Fibroblast of skin of back (primary cell): ENCODE measurements around the gene ITPR2.
A peak's percentile ranks its signal among the peaks of the same experiment; 100 is the strongest.
"Not testable (repeated sequence)": the region's sequence is repeated elsewhere in the genome, so short reads cannot be mapped to it uniquely, and the experiment has no call there.

ENCODE experiments used
- DNase-seq: peaks from one replicate; pipeline ENCODE4 v3.0.0-alpha.2; 2013

ITPR2 gene

GRCh38 chr12:26848156-26848825 is 15.3 kb upstream of the ITPR2 start:
- DNase-seq = no peak

- DNase-seq = no peak
Observed at GRCh38 chr12:26847431-26847830, 14.4 kb upstream of the ITPR2 start.

GRCh38 chr12:26846416-26846815 is 13.4 kb upstream of the ITPR2 start:
- DNase-seq = no peak

DNA sequence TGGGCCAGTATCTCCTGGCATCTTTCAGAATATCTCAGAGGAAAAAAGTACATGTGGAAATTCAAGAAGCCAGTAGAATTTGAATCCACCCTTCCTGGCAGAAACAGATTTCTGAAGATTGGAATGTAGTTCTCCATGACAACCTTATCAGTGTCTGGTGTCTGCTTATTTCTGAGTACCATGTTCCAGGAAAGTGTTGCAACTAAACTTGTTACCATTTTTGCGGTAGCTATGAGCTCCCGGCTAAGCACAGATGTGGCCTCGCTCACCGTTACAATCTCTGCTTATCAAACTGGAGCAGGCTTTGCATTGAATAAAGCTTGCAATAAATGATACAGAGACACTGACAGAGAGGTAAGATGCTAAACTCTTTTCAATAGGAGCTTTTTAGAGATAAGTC is 13.0 kb upstream of the ITPR2 start:
- peak; percentile 67 for DNase-seq

- peak; percentile 49 for DNase-seq
Observed at GRCh38 chr12:26845057-26845666, 12.2 kb upstream of the ITPR2 start.

DNA sequence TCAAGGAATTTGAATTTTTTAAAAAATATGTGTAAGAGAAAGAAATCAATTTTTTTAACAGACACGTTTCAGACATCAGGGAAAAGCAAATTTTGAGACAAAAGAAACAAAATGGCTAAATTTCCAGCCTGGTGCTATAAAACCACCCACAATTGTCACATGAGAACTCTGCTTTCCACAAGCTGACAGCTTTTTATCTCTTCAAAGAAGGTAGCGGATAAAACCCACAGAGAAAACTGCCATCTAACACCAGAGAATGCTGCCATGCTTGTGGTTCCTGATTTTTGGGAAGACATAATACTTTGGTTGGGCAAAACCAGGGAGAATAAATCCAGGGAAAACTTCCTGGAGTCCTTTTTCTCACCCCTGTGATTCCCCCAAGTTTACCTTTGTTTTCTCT is 10.3 kb upstream of the ITPR2 start:
- no peak for DNase-seq

- no peak for DNase-seq
Observed at GRCh38 chr12:26841085-26841484, 8.1 kb upstream of the ITPR2 start.

DNA sequence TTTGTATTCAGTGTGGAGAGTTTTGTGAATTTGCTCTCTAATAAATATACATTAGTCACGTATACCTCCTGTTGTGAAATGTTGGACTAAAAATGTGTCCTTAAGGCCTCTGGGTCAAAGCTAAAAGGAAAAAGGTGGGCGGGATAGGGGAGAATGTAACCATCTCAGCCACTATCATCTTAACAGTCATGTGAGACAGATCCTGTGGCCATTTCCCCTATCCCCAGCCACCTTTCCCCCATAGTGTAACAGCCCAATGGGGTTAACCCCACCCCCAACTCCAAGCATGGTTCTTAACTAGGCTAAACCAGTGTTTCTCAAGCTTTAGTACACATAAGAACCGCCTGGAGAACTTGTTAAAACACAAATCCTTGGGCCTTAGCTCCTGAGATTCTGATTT is 6.5 kb upstream of the ITPR2 start:
- DNase-seq = no peak

- DNase-seq = no peak
Observed at GRCh38 chr12:26838888-26839416, 6.0 kb upstream of the ITPR2 start.

DNA sequence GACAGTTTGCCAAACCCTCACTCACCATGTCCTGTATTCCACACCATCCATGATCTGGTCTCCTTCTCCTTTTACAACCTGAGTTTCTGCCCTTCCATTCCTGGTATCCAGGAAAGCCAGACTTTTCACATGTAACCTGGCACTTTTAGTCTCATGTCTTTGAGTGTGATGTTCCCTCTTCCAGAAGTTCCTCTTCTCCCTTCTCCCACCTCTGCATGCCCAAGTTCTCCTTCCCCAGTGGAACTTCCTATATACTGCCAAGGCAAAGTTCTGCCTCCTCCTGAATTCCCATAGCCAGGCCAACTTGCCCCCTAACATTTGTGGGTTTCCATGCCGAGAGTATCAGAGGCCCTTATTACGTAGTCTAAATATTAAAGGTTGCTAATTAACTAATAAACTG is 3.2 kb upstream of the ITPR2 start:
- no peak for DNase-seq

GRCh38 chr12:26834503-26835060 is 1.6 kb upstream of the ITPR2 start:
- DNase-seq = not testable (repeated sequence)

DNA sequence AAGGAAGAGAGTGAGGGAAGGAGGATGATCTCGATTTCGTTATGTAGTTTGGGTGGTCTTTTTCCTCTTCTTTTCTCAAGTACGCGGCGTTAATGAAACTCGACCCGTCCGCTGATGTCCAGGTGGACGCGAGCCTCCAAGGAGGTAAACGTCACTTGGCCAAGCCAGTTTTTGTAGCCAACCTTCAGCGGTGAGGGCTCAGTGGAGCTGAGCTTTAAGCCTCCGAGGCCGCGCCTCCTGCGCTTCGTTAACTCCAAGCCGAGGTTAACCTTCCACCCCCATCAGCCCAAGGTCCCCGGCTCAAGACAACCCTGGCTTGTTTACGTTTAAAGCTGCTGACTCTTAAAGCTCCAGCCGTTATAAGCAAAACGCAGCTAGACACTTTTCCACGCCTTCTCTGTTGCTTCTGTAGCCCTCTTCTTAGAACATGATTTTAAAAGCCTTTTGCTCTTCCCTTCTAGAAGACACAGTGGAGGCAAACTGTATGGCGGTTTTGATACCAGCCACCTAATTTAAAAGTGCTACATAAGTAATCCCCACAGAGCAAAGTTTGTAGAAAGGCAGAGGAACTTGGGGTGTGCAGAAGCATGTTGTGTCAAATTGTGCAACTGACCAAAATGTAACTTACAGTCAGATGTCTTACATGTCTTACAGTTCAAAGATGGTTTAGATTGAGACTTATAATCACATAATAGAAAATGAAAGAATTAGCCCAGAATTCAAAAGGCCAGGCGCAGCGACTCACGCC is 923 bp upstream of the ITPR2 start:
- DNase-seq = no peak

- peak; percentile 85 for DNase-seq
Observed at GRCh38 chr12:26831951-26832821, 808 bp downstream of the ITPR2 start.

- no peak for DNase-seq
Observed at GRCh38 chr12:26830783-26831551, 2.0 kb downstream of the ITPR2 start.

DNA sequence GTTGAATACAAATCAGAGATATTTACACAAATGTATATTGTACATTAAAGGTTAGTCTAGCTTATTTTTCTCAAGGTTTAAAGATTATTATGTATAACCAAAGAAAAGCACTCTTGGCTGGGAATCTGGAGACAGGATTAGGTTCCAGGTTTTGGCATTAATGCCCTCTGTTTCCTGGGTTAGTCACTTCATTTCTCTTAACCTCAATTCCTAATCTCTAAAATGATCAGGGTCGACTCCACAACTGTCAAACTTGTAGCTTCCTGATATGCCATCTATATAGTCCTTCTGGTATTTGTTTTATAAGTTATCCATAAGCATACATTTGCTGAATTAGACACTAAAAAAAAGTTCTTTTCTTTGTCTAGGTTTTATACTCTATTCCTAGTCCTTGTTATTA is 2.6 kb downstream of the ITPR2 start:
- no peak for DNase-seq

DNA sequence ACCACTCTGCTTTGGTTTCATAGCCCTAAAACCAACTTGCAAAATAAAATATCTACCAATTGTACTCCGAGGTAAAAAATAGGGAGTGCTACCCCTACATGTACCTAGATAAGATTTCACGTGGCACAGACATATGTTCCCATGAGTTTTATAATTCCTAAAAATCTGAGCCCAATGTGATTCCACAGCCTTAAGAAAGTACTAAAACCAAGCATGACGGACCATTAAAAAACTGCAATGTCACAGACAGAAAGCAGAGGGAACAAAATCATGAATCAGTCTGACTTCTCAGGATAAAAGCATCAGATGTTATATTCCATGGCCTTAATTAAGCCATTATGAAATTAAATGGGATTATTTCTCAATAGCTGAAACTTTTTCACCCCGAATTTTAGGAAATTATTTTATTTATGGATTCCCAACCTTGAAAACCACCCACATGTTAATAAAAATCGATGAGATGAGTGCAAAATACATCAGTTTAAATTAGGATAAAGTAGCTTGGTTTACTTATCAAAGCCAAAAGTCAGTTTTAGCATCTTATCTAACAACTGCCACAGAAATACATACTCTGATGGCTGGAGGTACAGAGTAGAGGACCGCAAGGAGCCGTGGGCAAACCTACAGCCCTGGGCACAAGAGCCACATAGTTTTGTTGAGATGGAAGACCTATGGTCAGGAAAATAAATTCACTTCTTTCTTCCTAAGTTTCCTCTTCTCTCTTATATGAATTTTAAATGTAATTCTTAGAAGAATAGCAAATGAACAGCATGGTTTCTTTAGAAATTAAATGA is 4.5 kb downstream of the ITPR2 start:
- DNase-seq = no peak

DNA sequence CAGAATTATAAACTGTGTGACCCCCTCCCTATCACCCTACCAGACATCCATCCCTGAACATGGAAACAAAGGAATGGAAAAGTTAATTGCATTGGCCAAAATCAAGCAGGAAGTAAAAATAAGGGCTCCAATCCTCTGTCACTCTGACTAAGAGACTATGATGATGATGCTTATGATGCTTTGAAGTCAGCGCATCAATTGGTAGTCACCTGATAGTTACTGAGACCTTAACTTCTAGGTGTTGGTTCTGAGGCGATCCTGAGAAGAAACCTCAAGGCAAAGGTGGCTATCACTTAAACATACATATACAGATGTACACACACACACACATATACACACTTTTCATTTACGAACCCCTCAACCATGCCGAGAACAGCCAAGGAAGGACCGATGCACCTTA is 6.6 kb downstream of the ITPR2 start:
- no peak for DNase-seq

DNA sequence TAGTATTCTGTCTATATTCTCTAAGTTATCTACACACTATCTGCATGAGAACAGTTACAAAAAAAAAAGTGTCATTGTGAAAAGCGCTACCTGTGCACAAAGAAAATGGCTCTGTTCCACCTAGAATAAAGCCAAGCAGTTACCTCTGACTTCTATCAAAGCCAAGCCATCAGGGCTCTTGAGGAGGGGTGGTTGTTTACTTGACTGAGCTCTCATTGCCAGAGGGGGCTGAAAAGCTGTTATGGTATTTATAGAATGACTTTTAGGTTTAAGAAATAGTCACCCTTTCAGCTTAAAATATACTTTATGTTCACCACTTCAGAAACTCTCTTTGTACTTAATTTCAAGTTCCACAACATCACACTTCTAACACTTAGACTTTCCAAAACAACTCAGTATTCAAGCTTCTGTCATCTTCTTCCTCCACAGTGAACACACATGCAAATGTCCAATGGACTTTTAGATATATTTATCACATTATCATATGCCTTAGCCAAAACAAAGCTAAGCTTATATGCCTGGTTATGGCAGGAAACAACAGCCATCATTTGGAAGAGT is 7.5 kb downstream of the ITPR2 start:
- no peak for DNase-seq

- DNase-seq = peak; percentile 51
Observed at GRCh38 chr12:26823390-26823789, 9.6 kb downstream of the ITPR2 start.

DNA sequence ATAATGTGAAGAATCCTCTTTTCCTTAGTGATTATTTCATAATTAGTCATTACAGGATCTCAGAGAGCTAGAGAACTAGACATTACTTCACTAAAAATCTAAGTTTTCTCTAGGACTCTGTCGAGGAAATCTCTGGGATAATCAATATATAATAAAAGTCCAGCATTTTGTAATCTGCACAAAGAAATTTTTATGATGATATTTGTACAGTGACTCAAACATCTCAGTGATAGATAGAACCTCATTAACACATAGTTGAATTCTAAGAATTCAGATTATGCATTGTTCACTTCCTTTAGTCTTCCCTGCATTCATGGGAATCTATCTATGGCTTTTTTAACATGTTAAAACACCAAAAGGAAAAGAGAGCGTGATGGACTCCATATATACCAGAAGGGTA is 11.0 kb downstream of the ITPR2 start:
- peak; percentile 50 for DNase-seq
